DOHH2 (cell line): ENCODE data around the gene DIP2B.

Experiments used
- H3F3A ChIP-seq: fragments of 200-600 bp; sonication (generic), shearing (Covaris generic); 2 replicates; pipeline ENCODE4 v1.6.0; 2016; ENCODE audit warnings: antibody characterized with exemption, mild to moderate bottlenecking; ENCODE audit not compliant: control insufficient read depth, insufficient read depth
- H3K27ac ChIP-seq: fragments of 200-600 bp; sonication (generic); 2 replicates; pipeline ENCODE4 v1.5.1; 2014; ENCODE audit warnings: low read depth, mild to moderate bottlenecking, low read length, moderate library complexity
- H3K27me3 ChIP-seq: fragments of 200-600 bp; sonication (generic); 2 replicates; pipeline ENCODE4 v1.6.1; 2014; ENCODE audit warnings: mild to moderate bottlenecking, low read length, mixed read lengths; ENCODE audit not compliant: control insufficient read depth
- H3K36me3 ChIP-seq: fragments of 200-600 bp; sonication (generic); 2 replicates; pipeline ENCODE4 v1.6.1; 2014; ENCODE audit warnings: mild to moderate bottlenecking, low read length, moderate library complexity, mixed read lengths; ENCODE audit not compliant: control insufficient read depth
- H3K4me1 ChIP-seq: fragments of 200-600 bp; sonication (generic); 2 replicates; pipeline ENCODE4 v1.6.1; 2014; ENCODE audit warnings: mild to moderate bottlenecking, low read length, mixed read lengths; ENCODE audit not compliant: control insufficient read depth
- H3K4me2 ChIP-seq: fragments of 200-600 bp; sonication (generic); 2 replicates; pipeline ENCODE4 v1.6.0; 2014; ENCODE audit warnings: mild to moderate bottlenecking, low read length, moderate library complexity
- H3K4me3 ChIP-seq: fragments of 200-600 bp; sonication (generic); 2 replicates; pipeline ENCODE4 v1.5.1; 2014; ENCODE audit warnings: mild to moderate bottlenecking, low read length, mixed read lengths
- H3K79me2 ChIP-seq: fragments of 200-600 bp; sonication (generic); 2 replicates; pipeline ENCODE4 v1.6.1; 2014; ENCODE audit warnings: mild to moderate bottlenecking, low read length, mixed read lengths; ENCODE audit not compliant: control insufficient read depth
- H3K9me2 ChIP-seq: fragments of 200-600 bp; sonication (generic); replicated peaks from 2 replicates; pipeline ENCODE4 v1.6.1; 2014; ENCODE audit warnings: mild to moderate bottlenecking, low read length, mixed read lengths; ENCODE audit not compliant: control insufficient read depth
- H3K9me3 ChIP-seq: fragments of 200-600 bp; sonication (generic); 2 replicates; pipeline ENCODE4 v1.6.1; 2014; ENCODE audit warnings: antibody characterized with exemption, low read length, mixed read lengths; ENCODE audit not compliant: control insufficient read depth, insufficient read depth
- H4K20me1 ChIP-seq: fragments of 200-600 bp; sonication (generic); 2 replicates; pipeline ENCODE4 v1.6.0; 2014; ENCODE audit warnings: low read depth, mild to moderate bottlenecking, antibody characterized with exemption, low read length, moderate library complexity; ENCODE audit not compliant: control insufficient read depth, insufficient read depth
- CTCF ChIP-seq: fragments of 200-600 bp; sonication (generic); IDR thresholded peaks from one replicate; pipeline ENCODE4 v1.5.1; 2014; ENCODE audit warnings: antibody characterized with exemption, mild to moderate bottlenecking, low read depth, low read length; ENCODE audit not compliant: poor library complexity, severe bottlenecking
- EZH2phosphoT487 ChIP-seq: fragments of 200-600 bp; sonication (generic); IDR thresholded peaks from 2 replicates; pipeline ENCODE4 v1.6.1; 2017; ENCODE audit warnings: borderline replicate concordance, mild to moderate bottlenecking, antibody characterized with exemption, low read length, moderate library complexity, mixed read lengths

DIP2B gene

DNA sequence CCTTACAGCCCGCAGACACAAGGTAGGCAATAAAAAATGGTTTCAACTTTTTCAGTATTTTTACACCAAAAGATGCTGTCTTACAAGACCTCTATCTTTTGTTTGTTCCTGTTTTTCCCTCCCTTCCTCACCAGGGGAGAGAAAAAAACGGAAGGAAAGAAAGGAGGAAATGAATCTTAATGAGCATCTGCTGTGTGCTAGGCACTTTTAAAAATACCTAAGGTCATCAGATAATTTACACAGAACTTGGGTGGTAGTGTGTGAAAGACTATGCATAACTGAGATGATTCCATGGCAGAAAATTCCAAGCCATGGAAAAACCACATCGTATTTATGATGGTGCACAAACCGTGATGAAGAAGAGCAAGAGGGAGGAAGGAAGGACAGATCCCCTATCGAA, 121.2 kb downstream of the DIP2B start:
- H3K79me2 ChIP-seq = peaks cover 7% of the 10 kb centered on the region; the same call in 1 of the 2 replicates
- H4K20me1 ChIP-seq = no peaks in the 10 kb centered on the region
- no peaks in the 10 kb centered on the region for H3K9me3 ChIP-seq
- H3K27ac ChIP-seq = peak overlapping the region; percentile 47
- TF ChIP-seq CTCF = no peak
- H3K4me2 ChIP-seq = peak overlapping the region; percentile 70
- H3K36me3 ChIP-seq = no peaks in the 10 kb centered on the region
- H3K4me3 ChIP-seq = peak overlapping the region; percentile 53
- H3K9me2 ChIP-seq = no peaks in the 10 kb centered on the region
- H3K4me1 ChIP-seq = peaks cover 26% of the 10 kb centered on the region
- no peaks in the 10 kb centered on the region for H3K27me3 ChIP-seq
- H3F3A ChIP-seq = 0 out of 2 replicates have a peak, but pooled peaks cover 5% of the 10 kb centered on the region

- H3K9me2 ChIP-seq = no peaks in the 10 kb centered on the region
- no peaks in the 10 kb centered on the region for H3K27me3 ChIP-seq
- no peak overlapping the region for H3K4me2 ChIP-seq
- H3K4me1 ChIP-seq = peaks cover 26% of the 10 kb centered on the region
- TF ChIP-seq CTCF (no peak), EZH2phosphoT487 (no peak)
- no peak overlapping the region for H3K4me3 ChIP-seq
- no peaks in the 10 kb centered on the region for H3K9me3 ChIP-seq
- no peaks in the 10 kb centered on the region for H3K36me3 ChIP-seq
- H4K20me1 ChIP-seq = no peaks in the 10 kb centered on the region
- H3K79me2 ChIP-seq = peaks cover 7% of the 10 kb centered on the region; the same call in 1 of the 2 replicates
- no peak overlapping the region for H3K27ac ChIP-seq
- H3F3A ChIP-seq = 0 out of 2 replicates have a peak, but pooled peaks cover 5% of the 10 kb centered on the region
These were observed 122.7 kb downstream of the DIP2B start for GRCh38 chr12:50627491-50627890.

- no peak for TF ChIP-seq CTCF
- no peak for TF ChIP-seq EZH2phosphoT487
- peaks cover 7% of the 10 kb centered on the region; the same call in 1 of the 2 replicates for H3K79me2 ChIP-seq
- H3K4me2 ChIP-seq = no peak overlapping the region
- H3K9me2 ChIP-seq = no peaks in the 10 kb centered on the region
- 0 out of 2 replicates have a peak, but pooled peaks cover 5% of the 10 kb centered on the region for H3F3A ChIP-seq
- no peaks in the 10 kb centered on the region for H3K9me3 ChIP-seq
- H3K4me1 ChIP-seq = peaks cover 33% of the 10 kb centered on the region
- no peaks in the 10 kb centered on the region for H3K27me3 ChIP-seq
- H3K4me3 ChIP-seq = no peak overlapping the region
- no peaks in the 10 kb centered on the region for H3K36me3 ChIP-seq
- H4K20me1 ChIP-seq = no peaks in the 10 kb centered on the region
- no peak overlapping the region for H3K27ac ChIP-seq
These were observed 123.6 kb downstream of the DIP2B start for GRCh38 chr12:50628394-50628793.
